ENCODE data around the gene EPB41L4B. TPM values are rescaled to one million over a fixed set of nuclear protein-coding genes. Genes with fewer than 3 reads are reported as not detected.
A peak's percentile ranks its signal among the peaks of the same experiment; 100 is the strongest.

EPB41L4B gene
- total RNA-seq, 2 experiments from 2014 or later = 0.34 TPM

DNA sequence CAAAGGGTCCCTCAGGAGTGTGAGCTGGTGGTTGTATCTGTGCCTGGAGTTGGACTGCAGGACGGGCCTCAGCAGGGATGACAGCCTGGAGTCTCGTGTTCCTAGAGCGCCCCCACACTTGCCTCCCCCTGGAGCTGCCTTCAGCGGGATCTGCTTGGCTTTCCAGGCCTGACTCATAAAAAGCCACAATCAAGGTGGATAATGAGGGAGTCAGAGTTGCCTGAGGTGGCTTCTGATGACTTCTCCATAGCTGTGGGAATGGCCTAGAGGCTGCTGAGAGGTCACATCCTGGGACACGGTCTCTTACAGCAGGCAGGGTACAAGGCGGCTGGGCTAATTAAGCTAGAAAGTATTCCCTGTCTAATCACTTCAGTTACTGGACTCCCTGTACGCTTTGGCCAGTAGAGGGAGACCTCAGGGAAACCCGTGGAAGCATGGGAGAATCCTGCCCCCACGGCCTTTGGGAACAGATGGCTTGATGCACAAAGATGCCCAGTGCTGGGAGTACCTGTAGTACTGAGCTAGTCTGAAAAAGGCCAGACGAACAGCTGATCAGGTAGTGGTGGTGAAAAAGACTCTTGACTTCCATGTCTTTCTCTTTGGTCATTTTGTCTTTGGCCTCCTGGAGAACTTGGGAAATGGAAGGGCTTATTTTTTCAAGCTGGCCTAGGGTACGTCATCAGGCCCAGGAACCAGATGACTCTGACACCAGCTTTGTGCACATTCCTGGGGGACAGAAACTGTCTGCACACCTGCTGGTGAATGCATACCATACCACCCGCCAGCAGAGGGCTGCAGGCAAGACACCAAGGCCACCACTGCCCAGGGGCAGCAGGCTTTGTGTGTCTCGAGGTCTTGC lies 137.7 kb downstream of the EPB41L4B start:
- ChIA-PET POLR2A (interaction anchor here (1.1 to 1.2 kb wide), 2 partner anchors 9 to 12 kb away, joined by 3 read pairs; no protein-coding TSS in a partner anchor), CTCF (interaction anchor here (1.0 to 1.3 kb wide), 4 partner anchors 10 to 229 kb away, joined by 3 to 6 read pairs (median 3); no protein-coding TSS in a partner anchor)
- Mint-ChIP-seq H3K36me3 (ENCODE audit: low read depth) (no peaks in the 10 kb centered on the region), H3K4me1 (ENCODE audit: low read depth) (peaks cover 10% of the 10 kb centered on the region), H3K27me3 (peaks cover 5% of the 10 kb centered on the region), H3K9me3 (no peaks in the 10 kb centered on the region), H3K27ac (no peak overlapping the region), H3K4me3 (no peak overlapping the region)
- ATAC-seq (no peak), DNase-seq (peak; percentile 31)
- intact Hi-C loops (cut with micrococcal nuclease) = no loop called here
- TF ChIP-seq, protein P1, sequence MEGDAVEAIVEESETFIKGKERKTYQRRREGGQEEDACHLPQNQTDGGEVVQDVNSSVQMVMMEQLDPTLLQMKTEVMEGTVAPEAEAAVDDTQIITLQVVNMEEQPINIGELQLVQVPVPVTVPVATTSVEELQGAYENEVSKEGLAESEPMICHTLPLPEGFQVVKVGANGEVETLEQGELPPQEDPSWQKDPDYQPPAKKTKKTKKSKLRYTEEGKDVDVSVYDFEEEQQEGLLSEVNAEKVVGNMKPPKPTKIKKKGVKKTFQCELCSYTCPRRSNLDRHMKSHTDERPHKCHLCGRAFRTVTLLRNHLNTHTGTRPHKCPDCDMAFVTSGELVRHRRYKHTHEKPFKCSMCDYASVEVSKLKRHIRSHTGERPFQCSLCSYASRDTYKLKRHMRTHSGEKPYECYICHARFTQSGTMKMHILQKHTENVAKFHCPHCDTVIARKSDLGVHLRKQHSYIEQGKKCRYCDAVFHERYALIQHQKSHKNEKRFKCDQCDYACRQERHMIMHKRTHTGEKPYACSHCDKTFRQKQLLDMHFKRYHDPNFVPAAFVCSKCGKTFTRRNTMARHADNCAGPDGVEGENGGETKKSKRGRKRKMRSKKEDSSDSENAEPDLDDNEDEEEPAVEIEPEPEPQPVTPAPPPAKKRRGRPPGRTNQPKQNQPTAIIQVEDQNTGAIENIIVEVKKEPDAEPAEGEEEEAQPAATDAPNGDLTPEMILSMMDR (IDR thresholded peaks at IDR 0.05) = no peak

GRCh38 chr9:109182550-109182939 lies 138.3 kb downstream of the EPB41L4B start:
- Mint-ChIP-seq H3K27me3 (peaks cover 5% of the 10 kb centered on the region), H3K27ac (no peak overlapping the region), H3K4me1 (ENCODE audit: low read depth) (peaks cover 10% of the 10 kb centered on the region), H3K9me3 (no peaks in the 10 kb centered on the region), H3K4me3 (no peak overlapping the region), H3K36me3 (ENCODE audit: low read depth) (no peaks in the 10 kb centered on the region)
- no peak for ATAC-seq
- TF ChIP-seq, protein P1 (IDR thresholded peaks at IDR 0.05) = no peak
- ChIA-PET POLR2A (interaction anchor here (1.1 kb wide), 1 partner anchor 10 kb away, joined by 3 read pairs; no protein-coding TSS in a partner anchor), CTCF (interaction anchor here (1.1 kb wide), 2 partner anchors 103 to 228 kb away, joined by 3 read pairs; no protein-coding TSS in a partner anchor)
- intact Hi-C loops (cut with micrococcal nuclease) = no loop called here
- DNase-seq = no peak

GRCh38 chr9:109181284-109181683 lies 139.6 kb downstream of the EPB41L4B start:
- TF ChIP-seq, protein P1 (IDR thresholded peaks at IDR 0.05) = no peak
- H3K27me3 Mint-ChIP-seq = peaks cover 5% of the 10 kb centered on the region
- no peaks in the 10 kb centered on the region for H3K9me3 Mint-ChIP-seq
- ATAC-seq = peak; percentile 98
- H3K4me1 Mint-ChIP-seq (ENCODE audit: low read depth) = peaks cover 10% of the 10 kb centered on the region
- H3K36me3 Mint-ChIP-seq (ENCODE audit: low read depth) = no peaks in the 10 kb centered on the region
- no peak overlapping the region for H3K27ac Mint-ChIP-seq
- DNase-seq = peak; percentile 68
- ChIA-PET POLR2A (interaction anchor here (1.7 kb wide), 1 partner anchor 61 kb away, joined by 5 read pairs; the partner anchor contains the start of gene TMEM245), CTCF (interaction anchor here (1.1 kb wide), 1 partner anchor 16 kb away, joined by 3 read pairs; no protein-coding TSS in a partner anchor)
- intact Hi-C loops (cut with micrococcal nuclease) = no loop called here
- no peak overlapping the region for H3K4me3 Mint-ChIP-seq

- TF ChIP-seq, protein P1 (IDR thresholded peaks at IDR 0.05) = no peak
- DNase-seq = no peak
- CTCF ChIA-PET = interaction anchor here (1.1 kb wide), 2 partner anchors 10 to 14 kb away, joined by 3 read pairs; no protein-coding TSS in a partner anchor
- Mint-ChIP-seq H3K4me1 (ENCODE audit: low read depth) (peaks cover 10% of the 10 kb centered on the region), H3K4me3 (no peak overlapping the region), H3K27ac (no peak overlapping the region), H3K27me3 (peaks cover 5% of the 10 kb centered on the region), H3K9me3 (no peaks in the 10 kb centered on the region), H3K36me3 (ENCODE audit: low read depth) (no peaks in the 10 kb centered on the region)
- intact Hi-C loops (cut with micrococcal nuclease) = no loop called here
- POLR2A ChIA-PET = interaction anchor here (1.7 kb wide), 1 partner anchor 60 kb away, joined by 5 read pairs; the partner anchor contains the start of gene TMEM245
- no peak for ATAC-seq
Observed at GRCh38 chr9:109179801-109180523, 140.9 kb downstream of the EPB41L4B start.
